HG02642 (cell line): Measurements from ENCODE around the gene PRMT1.
"Not testable (repeated sequence)": the region's sequence is repeated elsewhere in the genome, so short reads cannot be mapped to it uniquely, and the experiment has no call there.

Source experiments
- ATAC-seq: cut with Tn5 transposase; IDR thresholded peaks from one replicate; pipeline ENCODE4 v1.9.1; 2021; ENCODE audit warnings: mild to moderate bottlenecking; ENCODE audit not compliant: unreplicated experiment, poor library complexity

The PRMT1 gene

GRCh38 chr19:49677231-49677900 lies at the start of gene PRMT1:
TSS of gene PRMT1 (plus strand) at chr19:49677271. CDS start at chr19:49677281, 10 bp downstream.
- no peak for ATAC-seq

- no peak for ATAC-seq
Measured at GRCh38 chr19:49629659-49630058, 47.4 kb upstream of the PRMT1 start.

GRCh38 chr19:49631014-49631588 lies 46.0 kb upstream of the PRMT1 start:
- no peak for ATAC-seq

GRCh38 chr19:49631610-49632192 lies 45.4 kb upstream of the PRMT1 start:
- ATAC-seq: no peak

- ATAC-seq: no peak
Measured at GRCh38 chr19:49632576-49632975, 44.5 kb upstream of the PRMT1 start.

- not testable (repeated sequence) for ATAC-seq
Measured at GRCh38 chr19:49633273-49633672, 43.8 kb upstream of the PRMT1 start.

GRCh38 chr19:49635530-49636232 lies 41.4 kb upstream of the PRMT1 start:
- ATAC-seq: no peak

- no peak for ATAC-seq
Measured at GRCh38 chr19:49636233-49636932, 40.7 kb upstream of the PRMT1 start.

- no peak for ATAC-seq
Measured at GRCh38 chr19:49637821-49638738, 39.0 kb upstream of the PRMT1 start.

- no peak for ATAC-seq
Measured at GRCh38 chr19:49639401-49640112, 37.5 kb upstream of the PRMT1 start.

GRCh38 chr19:49640113-49640898 lies 36.8 kb upstream of the PRMT1 start, which contains the start of gene RRAS:
TSS of gene RRAS (minus strand) at chr19:49640143. CDS start at chr19:49640098, 45 bp downstream.
- ATAC-seq: peak; percentile 67

GRCh38 chr19:49641688-49642491 lies 35.2 kb upstream of the PRMT1 start, which contains the start of gene SCAF1:
TSS of gene SCAF1 (plus strand) at chr19:49642209. CDS start at chr19:49645027, 2,818 bp downstream.
- peak; percentile 63 for ATAC-seq

- ATAC-seq: no peak
Measured at GRCh38 chr19:49642492-49643035, 34.5 kb upstream of the PRMT1 start.

GRCh38 chr19:49643466-49643865 lies 33.6 kb upstream of the PRMT1 start:
- no peak for ATAC-seq

- ATAC-seq: no peak
Measured at GRCh38 chr19:49645592-49645991, 31.5 kb upstream of the PRMT1 start.

- ATAC-seq: no peak
Measured at GRCh38 chr19:49645995-49646394, 31.1 kb upstream of the PRMT1 start.

- no peak for ATAC-seq
Measured at GRCh38 chr19:49646586-49646985, 30.5 kb upstream of the PRMT1 start.
